K562 (cell line): ENCODE measurements around the gene RPTOR. TPM values are rescaled to one million over a fixed set of nuclear protein-coding genes. Genes with fewer than 3 reads are reported as not detected.

ENCODE experiments used
- ARID2 ChIP-seq: fragments of 450-650 bp; IDR thresholded peaks from 2 replicates; pipeline ENCODE4 v1.6.1; 2017; ENCODE audit warnings: antibody characterized with exemption, mild to moderate bottlenecking
- CHD1 ChIP-seq: fragments of 200-600 bp; sonication (generic); IDR thresholded peaks from one replicate; pipeline ENCODE4 v1.6.1; 2012; ENCODE audit warnings: mild to moderate bottlenecking, moderate library complexity, low read length, inconsistent platforms
- EP400 ChIP-seq: fragments of 450-650 bp; IDR thresholded peaks from 2 replicates; pipeline ENCODE4 v1.6.1; 2017; ENCODE audit warnings: antibody characterized with exemption, mild to moderate bottlenecking, moderate library complexity
- FOXK1 ChIP-seq: sonication (generic); formaldehyde crosslinking; IDR thresholded peaks from 2 replicates; pipeline ENCODE4 v1.8.0; 2022; ENCODE audit warnings: missing genetic modification reagents, mild to moderate bottlenecking, borderline replicate concordance
- HDAC8 ChIP-seq: fragments of 450-650 bp; IDR thresholded peaks from 2 replicates; pipeline ENCODE4 v1.6.1; 2016; ENCODE audit warnings: mild to moderate bottlenecking, missing genetic modification characterization, moderate library complexity, missing compliant biosample characterization
- KDM4B ChIP-seq, 2 experiments: fragments of 450-650 bp in 1 of 2; sonication (generic) in 1 of 2; IDR thresholded peaks; 2 replicates each; pipeline ENCODE4 v1.6.1; 2016 to 2017; ENCODE audit warnings: borderline replicate concordance in 2 of 2, antibody characterized with exemption in 1 of 2, low read depth in 1 of 2, mild to moderate bottlenecking in 1 of 2
- MECOM ChIP-seq: fragments of 250-450 bp; sonication (Bioruptor Pico); IDR thresholded peaks from 2 replicates; pipeline ENCODE4 v1.8.0; 2022; ENCODE audit warnings: inconsistent platforms
- MTA3 ChIP-seq: fragments of 450-650 bp; formaldehyde crosslinking; IDR thresholded peaks from 2 replicates; pipeline ENCODE4 v1.6.1; 2017; ENCODE audit warnings: mild to moderate bottlenecking, borderline replicate concordance
- MXI1 ChIP-seq: IDR thresholded peaks from 2 replicates; pipeline ENCODE4 v1.6.1; 2011; ENCODE audit warnings: low read depth, mild to moderate bottlenecking, improper control_type of control experiment, low read length
- NUFIP1 ChIP-seq: fragments of 450-650 bp; IDR thresholded peaks from 2 replicates; pipeline ENCODE4 v1.6.1; 2018; ENCODE audit not compliant: partially characterized antibody
- PHF8 ChIP-seq: fragments of 200-600 bp; sonication (generic); IDR thresholded peaks from 2 replicates; pipeline ENCODE4 v1.6.1; 2012; ENCODE audit warnings: mixed run types, mild to moderate bottlenecking, inconsistent platforms, low read length, moderate library complexity, borderline replicate concordance
- POLR2AphosphoS5 ChIP-seq: IDR thresholded peaks from 2 replicates; pipeline ENCODE4 v1.6.1; 2011; ENCODE audit warnings: mild to moderate bottlenecking, low read depth, low read length, moderate library complexity; ENCODE audit not compliant: control insufficient read depth, insufficient read depth
- RBFOX2 ChIP-seq: fragments of 200-400 bp; formaldehyde crosslinking; IDR thresholded peaks from 2 replicates; pipeline ENCODE4 v1.6.1; 2017; ENCODE audit warnings: low read depth, mild to moderate bottlenecking, low read length, moderate library complexity
- TEAD4 ChIP-seq, 2 experiments: sonication (generic) in 1 of 2; formaldehyde crosslinking in 1 of 2; IDR thresholded peaks; 2 replicates each; pipeline versions ENCODE4 v1.6.1 to v1.8.0; 2012 to 2022; ENCODE audit warnings: borderline replicate concordance in 1 of 2, inconsistent platforms in 1 of 2, low read length in 1 of 2, mild to moderate bottlenecking in 1 of 2, missing genetic modification reagents in 1 of 2
- ZNF197 ChIP-seq: fragments of 200-800 bp; sonication (Bioruptor generic); IDR thresholded peaks from 2 replicates; pipeline ENCODE4 v1.6.1; 2016; ENCODE audit warnings: low read depth, missing genetic modification characterization, missing compliant biosample characterization
- ZNF449 ChIP-seq: fragments of 250-450 bp; sonication (Bioruptor Pico); IDR thresholded peaks from 2 replicates; pipeline ENCODE4 v1.8.0; 2022; ENCODE audit warnings: moderate library complexity, mild to moderate bottlenecking, inconsistent platforms
- ZNF584 ChIP-seq: fragments of 200-800 bp; sonication (Bioruptor generic); IDR thresholded peaks from 2 replicates; pipeline ENCODE4 v1.6.1; 2016; ENCODE audit warnings: low read depth, mild to moderate bottlenecking, missing genetic modification characterization, missing compliant biosample characterization
- ZNF717 ChIP-seq: fragments of 250-450 bp; sonication (Bioruptor Pico); IDR thresholded peaks from 2 replicates; pipeline ENCODE4 v1.5.0; 2021
- ZNF766 ChIP-seq: fragments of 200-800 bp; sonication (Bioruptor generic); conservative IDR thresholded peaks from 2 replicates; pipeline ENCODE4 v1.6.1; 2016; ENCODE audit warnings: missing genetic modification characterization, missing compliant biosample characterization
- polyA plus RNA-seq, 8 experiments: library from polyadenylated mRNA; depleted of rRNA in 4 of 8; stranded (reverse) in 5 of 8; unstranded in 3 of 8; fragments of >200 nt; fragmentation: Nextera tagmentation in 2 of 8; fragmentation: Illumina TruSeq in 1 of 8; extraction: Ambion mirVana in 2 of 8; extraction: Trizol in 1 of 8; gene quantifications; 2 replicates each; pipeline versions ENCODE4 v1.2.1 to v1.2.3, GENCODE V29; 2011 to 2014; ENCODE audit warnings: inconsistent platforms in 1 of 8, missing spikeins in 1 of 8
- total RNA-seq, 7 experiments: library from RNA; depleted of rRNA in 6 of 7; stranded (reverse); fragments of >200 nt in 6 of 7; fragmentation: Illumina TruSeq in 2 of 7; extraction: Trizol in 2 of 7; gene quantifications; 2 replicates each; pipeline versions ENCODE4 v1.2.1 to v1.2.3, GENCODE V29; 2011 to 2021; ENCODE audit warnings: low replicate concordance in 1 of 7
- TF ChIP-seq, protein P1 (sequence below): sonication (generic); formaldehyde crosslinking; IDR thresholded peaks from 2 replicates; pipeline ENCODE4 v1.8.1; 2023; ENCODE audit warnings: mild to moderate bottlenecking, missing genetic modification reagents

The RPTOR gene
- total and polyA plus RNA-seq, 9 of the 15 experiments (the other 6 are each of a cell fraction or from before 2014, with no cell fraction given): 0.24 to 54.1 (median 10.2) TPM

- peak; percentile 60 for TF ChIP-seq EP400
- no peak for TF ChIP-seq ZNF449 (CRISPR knock-in tag)
- peak; percentile 55; the same call in 1 of the 2 replicates for TF ChIP-seq ZNF766 (CRISPR knock-in tag)
- no peak for TF ChIP-seq ARID2
- TF ChIP-seq TEAD4 (IDR thresholded peaks at IDR 0.05; ENCODE audit: low read length): peak; percentile 45; the same call in 1 of the 2 replicates
- TF ChIP-seq TEAD4 (CRISPR knock-in tag; IDR thresholded peaks at IDR 0.05; ENCODE audit: borderline replicate concordance): no peak
- TF ChIP-seq MTA3: peak; percentile 58; the same call in 1 of the 2 replicates
- no peak for TF ChIP-seq POLR2AphosphoS5
- TF ChIP-seq ZNF197 (CRISPR knock-in tag): no peak; the same call in 1 of the 2 replicates
- peak; percentile 24; the same call in 1 of the 2 replicates for TF ChIP-seq RBFOX2
- TF ChIP-seq FOXK1 (CRISPR knock-in tag): no peak
- TF ChIP-seq ZNF717 (CRISPR knock-in tag): no peak
- no peak for TF ChIP-seq KDM4B (IDR thresholded peaks at IDR 0.05; ENCODE audit: borderline replicate concordance in 2 of 2, low read depth in 1 of 2)
- TF ChIP-seq MECOM: peak; percentile 70; the same call in 1 of the 2 replicates
- TF ChIP-seq CHD1: no peak
- TF ChIP-seq, protein P1, sequence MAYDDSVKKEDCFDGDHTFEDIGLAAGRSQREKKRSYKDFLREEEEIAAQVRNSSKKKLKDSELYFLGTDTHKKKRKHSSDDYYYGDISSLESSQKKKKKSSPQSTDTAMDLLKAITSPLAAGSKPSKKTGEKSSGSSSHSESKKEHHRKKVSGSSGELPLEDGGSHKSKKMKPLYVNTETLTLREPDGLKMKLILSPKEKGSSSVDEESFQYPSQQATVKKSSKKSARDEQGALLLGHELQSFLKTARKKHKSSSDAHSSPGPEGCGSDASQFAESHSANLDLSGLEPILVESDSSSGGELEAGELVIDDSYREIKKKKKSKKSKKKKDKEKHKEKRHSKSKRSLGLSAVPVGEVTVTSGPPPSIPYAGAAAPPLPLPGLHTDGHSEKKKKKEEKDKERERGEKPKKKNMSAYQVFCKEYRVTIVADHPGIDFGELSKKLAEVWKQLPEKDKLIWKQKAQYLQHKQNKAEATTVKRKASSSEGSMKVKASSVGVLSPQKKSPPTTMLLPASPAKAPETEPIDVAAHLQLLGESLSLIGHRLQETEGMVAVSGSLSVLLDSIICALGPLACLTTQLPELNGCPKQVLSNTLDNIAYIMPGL (CRISPR knock-in tag): no peak
- TF ChIP-seq MXI1: no peak
- peak; percentile 42; the same call in 1 of the 2 replicates for TF ChIP-seq HDAC8 (tag)
- no peak for TF ChIP-seq PHF8
- TF ChIP-seq ZNF584: peak; percentile 78; the same call in 1 of the 2 replicates
- no peak for TF ChIP-seq NUFIP1
Observed at GRCh38 chr17:80755650-80756405, 211.2 kb downstream of the RPTOR start (continued).
